Tongue (tissue), 3 donors: ENCODE data around the gene RASAL3. TPM values are rescaled to one million over a fixed set of nuclear protein-coding genes. Genes with fewer than 3 reads are reported as not detected.
A peak's percentile ranks its signal among the peaks of the same experiment; 100 is the strongest.
"Not testable (repeated sequence)": the region's sequence is repeated elsewhere in the genome, so short reads cannot be mapped to it uniquely, and the experiment has no call there.

ENCODE experiments used
- DNase-seq: peaks from one replicate; pipeline ENCODE4 v3.0.0-alpha.2; 2015
- small RNA-seq: library from RNA; depleted of rRNA; stranded (forward); fragments of <200 nt; gene quantifications from one replicate; pipeline ENCODE3, GENCODE V24; 2014; ENCODE audit warnings: low replicate concordance
- total RNA-seq: library from RNA; depleted of rRNA; stranded (reverse); fragments of >200 nt; gene quantifications from one replicate; pipeline ENCODE4 v1.2.3, GENCODE V29; 2014

RASAL3 gene
- total RNA-seq, 1 donor from 2014 or later = 0.51 TPM

GRCh38 chr19:15419413-15420025 is 44.8 kb downstream of the RASAL3 start:
- DNase-seq = no peak

DNA sequence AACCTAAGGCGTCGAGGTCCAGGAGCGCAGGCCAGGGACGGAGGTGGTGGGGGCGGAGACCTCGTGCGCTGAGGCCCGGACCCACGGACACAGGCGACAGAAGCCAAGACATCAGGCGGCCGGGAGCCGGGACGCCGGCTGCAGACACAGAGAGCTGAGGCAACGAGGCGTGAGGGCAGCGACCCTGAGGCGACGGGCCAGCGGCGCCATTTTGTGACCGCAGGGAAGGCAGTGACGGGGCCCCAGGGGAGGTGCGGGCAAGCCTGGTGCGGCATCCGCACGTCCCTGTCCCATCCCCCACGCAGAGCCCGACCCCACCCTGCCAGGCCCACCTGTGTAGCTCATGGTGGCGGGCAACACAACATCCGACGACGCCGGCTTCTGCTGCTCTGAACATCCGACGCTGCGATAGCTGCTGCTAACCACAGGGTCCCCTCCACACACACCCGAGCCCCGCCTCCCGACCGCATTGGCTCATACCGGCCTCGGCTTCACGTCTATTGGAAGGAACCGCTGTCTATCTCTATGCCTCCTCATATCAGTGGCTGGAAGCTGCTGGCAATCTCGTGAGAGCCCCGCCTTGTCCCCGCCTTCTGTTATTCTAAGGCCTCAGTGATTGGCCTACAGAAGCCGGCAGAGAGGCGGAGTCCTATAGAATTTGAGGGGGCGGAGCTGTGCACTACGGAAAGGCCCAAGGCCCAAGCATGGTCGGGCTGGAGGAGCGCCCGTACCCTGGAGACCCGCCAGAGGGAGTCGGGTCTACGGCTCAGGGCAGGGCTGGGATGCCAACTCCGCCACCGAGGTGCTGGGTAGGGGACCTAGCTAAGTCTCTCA is 45.5 kb downstream of the RASAL3 start, which contains the start of gene AKAP8L:
AKAP8L (minus strand) TSS at position 410 of the 834 bp plus-strand sequence; CDS start at position 345, 65 bp downstream.
- peak; percentile 100 for DNase-seq

DNA sequence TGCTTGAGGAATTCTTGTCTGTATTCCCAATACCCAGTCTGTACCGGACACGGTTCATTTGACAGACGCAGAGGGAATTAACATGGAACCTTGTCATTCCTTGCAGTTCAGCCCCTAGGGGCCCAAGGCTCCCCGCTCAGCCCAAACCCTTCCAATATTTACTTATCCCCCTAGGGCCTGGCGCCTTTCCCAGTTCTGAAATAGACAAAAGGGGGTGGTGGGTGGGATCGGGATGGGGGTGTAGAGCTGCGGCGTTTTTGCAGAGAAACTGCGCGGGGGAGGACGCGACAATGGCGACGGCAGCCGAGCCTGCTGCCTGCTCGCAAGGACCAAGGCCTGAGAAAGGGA is 46.1 kb downstream of the RASAL3 start:
- DNase-seq = peak; percentile 65

DNA sequence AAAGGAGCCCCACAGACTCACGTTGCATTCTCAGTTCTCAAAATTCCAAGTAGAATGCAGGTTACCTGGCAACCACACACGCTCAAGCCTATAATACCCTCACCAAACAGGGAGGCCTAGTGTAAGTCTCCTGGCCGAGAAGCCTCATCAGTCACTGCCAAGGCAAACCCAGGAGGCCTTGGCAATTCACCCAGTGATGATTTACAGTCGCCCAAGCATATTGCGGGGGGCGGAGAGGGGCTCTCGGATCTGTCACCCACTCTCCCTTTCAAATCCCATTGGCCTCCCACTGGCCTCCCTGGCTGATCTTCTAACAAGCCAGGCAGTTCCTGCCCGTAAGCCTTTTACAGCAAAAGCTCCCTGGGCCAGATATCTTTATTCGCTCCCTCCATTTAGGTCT is 46.6 kb downstream of the RASAL3 start:
- no peak for DNase-seq

DNA sequence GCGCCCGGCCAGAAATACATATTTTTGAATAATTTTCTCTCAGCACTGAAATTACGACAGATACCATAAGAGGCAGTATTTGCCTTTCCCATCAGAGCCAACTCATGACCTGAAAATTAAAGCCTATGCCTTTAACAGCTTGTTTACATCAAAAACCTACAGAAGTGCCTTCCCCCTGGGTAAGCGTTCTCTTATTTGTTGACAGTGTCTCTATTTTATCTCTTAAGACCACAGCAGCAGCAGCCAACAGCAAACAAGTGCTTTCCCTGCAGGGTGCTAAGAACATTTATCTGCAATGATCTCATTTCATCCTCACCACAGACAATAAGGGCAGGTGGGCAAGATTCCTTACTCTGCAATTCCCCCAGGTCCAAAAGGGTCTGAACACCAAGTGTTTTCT is 51.5 kb downstream of the RASAL3 start:
- no peak for DNase-seq

GRCh38 chr19:15411351-15411750 is 53.0 kb downstream of the RASAL3 start:
- not testable (repeated sequence) for DNase-seq

DNA sequence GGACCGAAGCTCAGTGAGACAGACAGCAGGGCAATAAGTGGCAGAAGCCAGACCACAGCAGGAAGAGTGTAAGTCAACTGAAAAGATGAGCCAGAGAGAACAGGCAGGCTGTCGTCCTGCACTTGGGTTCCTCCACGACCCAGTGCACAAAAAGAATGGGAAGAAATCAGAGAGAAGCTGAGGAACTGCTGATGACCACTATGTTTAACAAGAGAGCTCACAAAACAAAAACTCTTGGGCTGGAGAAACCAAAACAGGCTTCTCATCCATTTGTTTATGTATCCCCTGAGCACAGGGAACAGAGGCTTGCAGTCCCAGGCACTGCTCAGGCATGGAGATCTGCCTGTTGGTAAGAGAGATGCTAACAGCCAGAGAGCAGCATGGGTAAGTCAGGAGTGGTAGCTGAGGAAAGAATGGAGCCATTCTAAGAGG is 59.5 kb downstream of the RASAL3 start:
- DNase-seq = no peak

GRCh38 chr19:15404097-15404779 is 60.1 kb downstream of the RASAL3 start:
- DNase-seq = peak; percentile 61

DNA sequence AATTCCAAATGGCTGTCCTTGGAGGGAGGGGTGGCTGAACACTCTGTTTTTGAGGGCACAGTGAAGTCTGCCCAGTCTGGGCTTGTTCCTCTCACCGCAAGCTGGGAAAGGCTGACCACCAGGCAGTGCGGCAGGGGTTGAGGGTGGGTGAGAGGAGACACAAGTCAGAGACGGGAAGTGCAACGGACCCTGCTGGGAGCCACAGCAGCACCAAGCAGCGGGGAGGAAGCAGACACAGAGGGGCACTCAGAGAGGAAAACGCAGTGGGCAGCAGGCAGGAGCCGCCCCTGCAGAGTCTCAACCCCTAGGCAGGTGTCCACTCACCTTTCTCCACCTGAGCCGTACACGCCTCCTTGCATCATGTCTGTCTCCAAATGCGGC is 61.2 kb downstream of the RASAL3 start:
- no peak for DNase-seq

DNA sequence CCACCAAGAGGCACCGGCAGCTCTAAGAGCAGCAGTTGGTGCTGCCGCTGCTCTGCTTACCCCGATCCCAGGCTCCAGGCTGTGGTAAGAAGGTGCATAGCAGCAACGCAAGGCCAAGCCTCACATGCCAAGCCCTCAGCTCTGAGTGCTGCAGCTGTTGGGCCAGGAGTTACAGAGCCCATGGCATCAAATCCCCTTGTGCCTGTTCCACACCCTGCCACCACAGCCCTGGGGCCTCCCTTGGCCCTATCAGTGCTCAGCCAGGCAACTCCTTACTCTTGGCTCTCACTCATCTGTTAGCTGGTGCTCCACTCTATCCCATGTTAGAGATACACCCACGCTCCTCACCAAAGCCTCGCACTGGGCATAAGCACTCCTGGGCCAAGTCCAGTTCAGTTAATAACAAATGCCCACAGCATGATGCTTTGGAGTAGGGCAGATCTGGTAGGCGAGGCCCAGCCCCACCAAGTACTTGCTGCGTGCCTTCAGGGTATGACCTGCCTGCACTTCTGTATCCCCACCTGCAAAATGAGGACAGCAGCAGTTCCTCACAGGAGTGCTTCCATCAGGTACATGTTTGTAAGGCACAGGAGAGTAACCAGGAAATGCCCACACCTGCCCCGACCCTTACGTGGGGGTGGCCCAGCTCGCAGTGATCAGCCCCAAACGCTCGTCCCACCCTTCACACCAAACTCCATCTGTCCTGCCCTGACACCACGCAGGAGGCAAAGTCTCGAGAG is 61.8 kb downstream of the RASAL3 start:
- DNase-seq = peak; percentile 82

Small RNA genes within 50 kb of the gene (small RNA-seq; reads per million reads assigned to genes)
- not detected for gene MIR1470

Other genes starting within 250 kb of the RASAL3 start
- 2.3 TPM for gene EPHX3, start 232.1 kb downstream of the RASAL3 start, total RNA-seq
- 34.6 TPM for gene BRD4, start 132.0 kb downstream of the RASAL3 start, total RNA-seq
- 27.1 TPM for gene AKAP8, start 84.8 kb downstream of the RASAL3 start, total RNA-seq
- 65.4 TPM for gene AKAP8L, start 45.6 kb downstream of the RASAL3 start, total RNA-seq
- 13.4 TPM for gene WIZ, start 14.6 kb downstream of the RASAL3 start, total RNA-seq
- not detected for gene PGLYRP2, start 15.0 kb upstream of the RASAL3 start, total RNA-seq
- not detected for gene CYP4F22, start 44.0 kb upstream of the RASAL3 start, total RNA-seq
- gene CYP4F8, start 150.7 kb upstream of the RASAL3 start, total RNA-seq = not detected
- gene CYP4F3, start 176.4 kb upstream of the RASAL3 start, total RNA-seq = 1.4 TPM
- gene CYP4F12, start 208.5 kb upstream of the RASAL3 start, total RNA-seq = 25.2 TPM